Lower leg skin (tissue), 4 donors: Measurements from ENCODE around the gene BICRAL. TPM values are rescaled to one million over a fixed set of nuclear protein-coding genes. Genes with fewer than 3 reads are reported as not detected.
"Not testable (repeated sequence)": the region's sequence is repeated elsewhere in the genome, so short reads cannot be mapped to it uniquely, and the experiment has no call there.

Source experiments
- DNase-seq, 2 donors: peaks; one replicate each; pipeline ENCODE4 v3.0.0-alpha.2; 2019; ENCODE audit warnings: low spot score in 2 of 2
- H3K4me3 ChIP-seq: fragments of 200-600 bp; sonication (generic); 2 replicates; pipeline ENCODE4 v1.5.1; 2017; ENCODE audit warnings: mild to moderate bottlenecking, low read depth; ENCODE audit not compliant: poor library complexity, severe bottlenecking
- CTCF ChIP-seq, 3 donors: fragments of 450-650 bp; IDR thresholded peaks; one replicate each; pipeline ENCODE4 v1.5.1; 2016; ENCODE audit warnings: antibody characterized with exemption in 3 of 3, mild to moderate bottlenecking in 3 of 3, moderate library complexity in 2 of 3
- POLR2A ChIP-seq, 2 donors: fragments of 450-650 bp; IDR thresholded peaks; one replicate each; pipeline ENCODE4 v1.6.1; 2016 to 2017; ENCODE audit warnings: antibody characterized with exemption in 2 of 2, mild to moderate bottlenecking in 1 of 2, moderate library complexity in 1 of 2
- WGBS, 2 donors: methylation state at CpG; one replicate each; pipeline ENCODE4 v1.1.5; 2018; 5-methylcytosine and 5-hydroxymethylcytosine counted together
- intact Hi-C: fragments of 100-400 bp; cut with DNase I; formaldehyde crosslinking; loops from one replicate; pipeline ENCODE4 v1.15.0; 2023; ENCODE audit warnings: low total_unique reads
- total RNA-seq, 4 donors: library from RNA; depleted of rRNA; stranded (reverse); fragments of >200 nt; gene quantifications; one replicate each; pipeline ENCODE4 v1.1.0, GENCODE V29; 2016

BICRAL gene
- total RNA-seq, 4 donors from 2014 or later: 19.4 to 23.4 (median 20.5) TPM

- TF ChIP-seq CTCF (IDR thresholded peaks at IDR 0.05): no peak
- TF ChIP-seq POLR2A (IDR thresholded peaks at IDR 0.05): no peak
- no peak for DNase-seq
- WGBS, 2 donors: 84 to 85% methylated on average over 3 of the region's 3 CpGs
- intact Hi-C loops: no loop called here
- no peak overlapping the region for H3K4me3 ChIP-seq
These were observed 10.0 kb downstream of the BICRAL start for GRCh38 chr6:42791706-42792320.

- intact Hi-C loops: no loop called here
- WGBS, 2 donors: 96 to 98% methylated on average over 1 of the region's 1 CpG
- no peak overlapping the region for H3K4me3 ChIP-seq
- DNase-seq: no peak
- TF ChIP-seq CTCF (IDR thresholded peaks at IDR 0.05) (no peak), POLR2A (IDR thresholded peaks at IDR 0.05) (no peak)
These were observed 13.8 kb downstream of the BICRAL start for GRCh38 chr6:42795651-42796050.

DNA sequence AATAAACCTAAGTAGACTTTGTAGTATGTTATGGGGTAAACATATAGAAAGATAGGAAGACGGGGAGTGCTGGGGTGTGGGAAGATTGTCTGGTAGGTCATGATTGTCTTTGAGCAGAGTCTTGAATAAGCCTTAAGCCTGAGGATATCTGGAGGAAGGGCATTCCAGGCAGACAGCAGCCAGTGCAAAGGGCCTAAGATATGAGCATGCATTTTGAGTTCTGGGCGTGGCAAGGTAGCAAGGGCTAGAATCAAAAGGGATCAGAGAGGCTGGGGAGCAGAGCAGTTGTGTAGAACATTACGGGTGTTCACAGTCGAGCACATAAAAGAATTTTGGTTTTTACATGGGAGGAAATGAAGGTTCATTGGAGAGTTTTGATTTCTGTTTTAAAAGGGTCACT lies 14.3 kb downstream of the BICRAL start:
- no peak overlapping the region for H3K4me3 ChIP-seq
- intact Hi-C loops: no loop called here
- TF ChIP-seq POLR2A (IDR thresholded peaks at IDR 0.05): no peak
- TF ChIP-seq CTCF (IDR thresholded peaks at IDR 0.05): no peak
- 84 to 95% methylated on average over 4 of the region's 4 CpGs for WGBS, 2 donors
- no peak for DNase-seq

- WGBS, 2 donors: 70 to 78% methylated on average over 3 of the region's 3 CpGs
- H3K4me3 ChIP-seq, intact Hi-C loops, DNase-seq: not testable (repeated sequence)
These were observed 15.8 kb downstream of the BICRAL start for GRCh38 chr6:42797696-42798095.

- WGBS, 2 donors: 93 to 95% methylated on average over 7 of the region's 7 CpGs
These were observed 23.5 kb downstream of the BICRAL start for GRCh38 chr6:42805297-42805861.

GRCh38 chr6:42806359-42806758 lies 24.5 kb downstream of the BICRAL start:
- H3K4me3 ChIP-seq, DNase-seq: not testable (repeated sequence)
- 93 to 97% methylated on average over 7 of the region's 7 CpGs for WGBS, 2 donors
- intact Hi-C loops: loop anchor here (10.0 kb wide), 1 partner anchor 48 kb away; no protein-coding TSS in a partner anchor

More at GRCh38 chr6:42805297-42805861, 23.5 kb downstream of the BICRAL start:
- TF ChIP-seq CTCF (IDR thresholded peaks at IDR 0.05) (no peak), POLR2A (IDR thresholded peaks at IDR 0.05) (no peak)
- no peak overlapping the region for H3K4me3 ChIP-seq
- intact Hi-C loops: loop anchor here (10.0 kb wide), 1 partner anchor 49 kb away; no protein-coding TSS in a partner anchor
- no peak for DNase-seq
